NT2/D1 (cell line): Measurements from ENCODE around the gene HAUS8.
"Not testable (repeated sequence)": the region's sequence is repeated elsewhere in the genome, so short reads cannot be mapped to it uniquely, and the experiment has no call there.

ENCODE experiments used
- DNase-seq: peaks from one replicate; pipeline ENCODE4 v3.0.0-alpha.2; 2011; ENCODE audit warnings: low read depth, low spot score
- H3K27me3 ChIP-seq: 2 replicates; pipeline ENCODE4 v1.6.0; 2011; ENCODE audit warnings: mild to moderate bottlenecking; ENCODE audit not compliant: insufficient read length, insufficient read depth
- H3K36me3 ChIP-seq: 2 replicates; pipeline ENCODE4 v1.6.1; 2011; ENCODE audit warnings: mild to moderate bottlenecking, low read length, mixed read lengths; ENCODE audit not compliant: insufficient read depth, insufficient read length
- H3K4me1 ChIP-seq: 2 replicates; pipeline ENCODE4 v1.5.1; 2011; ENCODE audit not compliant: insufficient read depth, insufficient read length
- H3K4me3 ChIP-seq: 2 replicates; pipeline ENCODE4 v1.5.1; 2011; ENCODE audit warnings: low read depth; ENCODE audit not compliant: insufficient read length
- H3K9ac ChIP-seq: 2 replicates; pipeline ENCODE4 v1.6.0; 2011; ENCODE audit warnings: low read depth; ENCODE audit not compliant: insufficient read length
- H3K9me3 ChIP-seq: 2 replicates; pipeline ENCODE4 v1.5.1; 2011; ENCODE audit warnings: mild to moderate bottlenecking, low read length; ENCODE audit not compliant: insufficient read depth
- SUZ12 ChIP-seq: IDR thresholded peaks from 2 replicates; pipeline ENCODE4 v1.6.1; 2011; ENCODE audit not compliant: insufficient read length, insufficient read depth; ENCODE audit errors: extremely low read depth
- YY1 ChIP-seq: IDR thresholded peaks from 2 replicates; pipeline ENCODE4 v1.6.1; 2011; ENCODE audit not compliant: insufficient read length, insufficient read depth
- ZNF274 ChIP-seq: IDR thresholded peaks from 2 replicates; pipeline ENCODE4 v1.6.1; 2011; ENCODE audit warnings: mild to moderate bottlenecking, low read depth, low read length

The HAUS8 gene

GRCh38 chr19:17108453-17108784, 33.2 kb upstream of the HAUS8 start:
- H3K4me1 ChIP-seq: peaks cover 16% of the 10 kb centered on the region
- no peak overlapping the region for H3K4me3 ChIP-seq
- peaks cover 73% of the 10 kb centered on the region for H3K36me3 ChIP-seq
- H3K27me3 ChIP-seq: no peaks in the 10 kb centered on the region
- H3K9me3 ChIP-seq: no peaks in the 10 kb centered on the region
- DNase-seq: no peak
- no peak for TF ChIP-seq ZNF274
- no peak for TF ChIP-seq YY1
- no peak for TF ChIP-seq SUZ12
- H3K9ac ChIP-seq: no peak overlapping the region

DNA sequence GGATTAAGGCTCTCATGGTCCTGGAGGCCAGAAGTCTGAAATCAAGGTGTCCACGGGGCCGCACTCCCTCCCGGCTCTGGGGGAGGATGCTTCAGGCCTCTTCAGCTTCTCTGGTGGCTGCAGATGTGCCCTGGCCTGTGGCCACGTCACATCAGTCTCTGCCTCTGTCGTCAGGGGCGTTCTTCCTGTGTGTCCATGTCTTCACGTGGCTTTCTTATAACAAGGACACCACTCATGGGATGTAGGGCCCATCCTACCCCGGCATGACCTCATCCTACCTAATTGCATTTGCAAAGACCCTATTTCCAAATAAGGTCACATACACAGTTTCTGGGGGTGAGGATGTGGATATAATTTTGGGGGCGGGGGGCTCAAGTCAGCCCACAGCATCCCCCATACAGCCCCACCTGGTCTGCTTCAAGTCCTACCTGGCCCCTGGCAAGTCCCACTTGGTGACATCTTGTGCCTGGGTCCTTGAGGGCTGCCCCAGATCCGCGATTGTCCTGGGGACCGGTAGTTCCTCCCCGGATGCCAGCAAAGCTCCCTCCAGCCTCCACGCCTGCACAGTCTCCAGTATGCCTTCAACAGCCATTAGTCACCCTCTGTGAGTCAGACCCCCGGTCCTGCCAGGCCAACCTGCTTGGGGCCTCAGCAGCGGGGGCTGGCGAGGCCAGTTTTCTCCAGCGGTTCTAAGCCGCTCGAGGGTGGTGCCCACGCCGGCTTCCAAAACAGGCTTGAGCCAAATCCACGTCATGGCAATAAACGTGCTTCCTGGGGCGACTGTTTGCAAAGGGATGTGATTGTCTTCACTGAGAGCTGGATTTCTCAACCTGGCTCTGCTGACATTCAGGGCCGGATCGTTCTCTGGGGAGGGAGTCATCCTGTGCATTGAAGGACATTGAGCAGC, 32.5 kb upstream of the HAUS8 start:
- peaks cover 12% of the 10 kb centered on the region for H3K4me1 ChIP-seq
- no peak overlapping the region for H3K9ac ChIP-seq
- H3K4me3 ChIP-seq: no peak overlapping the region
- DNase-seq: no peak
- no peak for TF ChIP-seq SUZ12
- no peaks in the 10 kb centered on the region for H3K27me3 ChIP-seq
- H3K36me3 ChIP-seq: peaks cover 74% of the 10 kb centered on the region
- peaks cover 4% of the 10 kb centered on the region; the same call in 1 of the 2 replicates for H3K9me3 ChIP-seq

GRCh38 chr19:17106964-17107363, 31.7 kb upstream of the HAUS8 start:
- not testable (repeated sequence) for H3K27me3 ChIP-seq, H3K4me1 ChIP-seq, DNase-seq, H3K4me3 ChIP-seq, H3K9ac ChIP-seq
- H3K36me3 ChIP-seq: peaks cover 73% of the 10 kb centered on the region
- peaks cover 13% of the 10 kb centered on the region; the same call in 1 of the 2 replicates for H3K9me3 ChIP-seq

DNA sequence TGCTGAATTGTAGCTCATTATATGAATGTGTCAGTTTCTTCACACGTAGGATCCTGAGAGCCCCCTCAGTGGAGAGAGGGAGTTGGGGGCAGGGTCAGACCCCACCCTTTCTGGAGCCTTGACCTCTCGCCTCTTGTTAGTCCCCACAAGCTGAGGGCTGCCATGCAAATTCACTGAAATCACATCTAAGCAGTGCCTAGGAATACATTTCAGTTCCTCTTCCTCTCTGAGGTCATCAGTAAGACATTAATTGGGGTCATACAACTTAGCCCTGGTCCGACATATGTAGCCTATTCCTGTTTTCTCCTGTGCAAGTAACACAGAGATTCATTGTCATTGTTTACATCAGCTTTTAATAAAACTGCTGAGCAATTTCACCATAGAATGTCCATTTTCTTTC, 30.3 kb upstream of the HAUS8 start:
- Histone ChIP-seq H3K9me3 (peaks cover 18% of the 10 kb centered on the region; the same call in 1 of the 2 replicates), H3K27me3 (no peaks in the 10 kb centered on the region), H3K4me1 (peaks cover 5% of the 10 kb centered on the region), H3K9ac (no peak overlapping the region), H3K4me3 (no peak overlapping the region), H3K36me3 (peaks cover 71% of the 10 kb centered on the region)
- no peak for TF ChIP-seq ZNF274
- no peak for TF ChIP-seq SUZ12
- TF ChIP-seq YY1: no peak
- DNase-seq: no peak

DNA sequence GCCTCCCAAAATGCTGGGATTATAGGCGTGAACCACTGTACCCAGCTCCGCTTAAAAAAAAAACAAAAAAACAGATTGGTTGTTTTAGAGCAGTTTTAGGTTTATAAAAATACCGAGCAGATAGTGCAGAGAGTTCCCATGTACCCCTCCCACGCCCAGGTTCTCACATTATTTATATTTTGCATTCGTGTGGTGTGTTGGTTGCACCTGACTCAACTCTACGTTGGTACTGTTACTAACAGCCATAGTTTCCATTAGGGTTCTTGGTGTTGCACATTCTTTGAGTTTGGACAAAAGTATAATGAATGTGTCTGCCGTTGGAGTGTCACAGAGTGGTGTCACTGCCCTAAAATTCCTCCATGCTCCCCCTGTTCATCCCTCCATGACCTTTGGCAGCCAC, 29.4 kb upstream of the HAUS8 start:
- Histone ChIP-seq H3K9ac (no peak overlapping the region), H3K36me3 (peaks cover 64% of the 10 kb centered on the region), H3K9me3 (peaks cover 18% of the 10 kb centered on the region; the same call in 1 of the 2 replicates), H3K4me1 (peaks cover 5% of the 10 kb centered on the region), H3K4me3 (no peak overlapping the region), H3K27me3 (no peaks in the 10 kb centered on the region)
- TF ChIP-seq ZNF274 (no peak), YY1 (no peak), SUZ12 (no peak)
- DNase-seq: no peak

DNA sequence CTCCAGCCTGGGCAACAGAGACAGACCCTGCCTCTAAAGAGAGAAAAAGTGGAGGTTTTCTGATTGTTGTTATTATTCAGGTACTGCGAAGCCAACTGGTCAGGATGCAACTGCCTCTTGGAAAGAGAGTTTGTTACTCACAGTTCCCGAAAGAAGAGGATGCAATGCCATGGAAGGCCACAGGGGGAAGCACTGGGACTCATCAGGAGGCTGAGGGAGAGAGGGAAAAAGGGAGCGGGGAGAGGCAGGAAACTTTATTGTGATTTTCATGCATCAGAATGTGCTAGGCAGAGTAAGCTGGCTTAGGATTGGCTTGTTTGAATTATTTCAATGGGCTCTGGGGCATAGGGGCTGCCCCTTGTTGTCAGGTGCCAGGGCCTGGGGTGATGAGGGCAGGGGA, 27.9 kb upstream of the HAUS8 start:
- Histone ChIP-seq H3K4me1 (peaks cover 7% of the 10 kb centered on the region), H3K9me3 (peaks cover 18% of the 10 kb centered on the region; the same call in 1 of the 2 replicates), H3K4me3 (no peak overlapping the region), H3K36me3 (peaks cover 61% of the 10 kb centered on the region), H3K27me3 (no peaks in the 10 kb centered on the region), H3K9ac (no peak overlapping the region)
- no peak for TF ChIP-seq ZNF274
- DNase-seq: peak; percentile 72

GRCh38 chr19:17101686-17102628, 26.7 kb upstream of the HAUS8 start:
- Histone ChIP-seq H3K4me1 (peaks cover 3% of the 10 kb centered on the region), H3K9me3 (peaks cover 18% of the 10 kb centered on the region; the same call in 1 of the 2 replicates), H3K27me3 (no peaks in the 10 kb centered on the region), H3K36me3 (peaks cover 56% of the 10 kb centered on the region), H3K9ac (no peak overlapping the region), H3K4me3 (no peak overlapping the region)
- no peak for DNase-seq
- no peak for TF ChIP-seq ZNF274
- TF ChIP-seq YY1: no peak
- TF ChIP-seq SUZ12: no peak
